CD4-positive, alpha-beta T cell (primary cell): ENCODE measurements around the gene TCF4. TPM values are rescaled to one million over a fixed set of nuclear protein-coding genes. Genes with fewer than 3 reads are reported as not detected.

Experiments
- ATAC-seq: fragments of 200-7000 bp; cut with Tn5 transposase; one replicate; pipeline ENCODE4 v1.10.0; 2022; ENCODE audit warnings: mild to moderate bottlenecking; ENCODE audit not compliant: poor library complexity
- CTCF ChIA-PET: fragments of 350-600 bp; sonication (Branson Sonifier 250); formaldehyde crosslinking; loops from one replicate; lab custom pipeline; 2021; ENCODE audit warnings: antibody characterized with exemption, inconsistent platforms; lab: Charles Lee
- POLR2A ChIA-PET: fragments of 350-600 bp; sonication (Branson Sonifier 250); formaldehyde crosslinking; loops from one replicate; lab custom pipeline; 2021; ENCODE audit warnings: antibody characterized with exemption, inconsistent platforms; lab: Charles Lee
- DNase-seq, 14 experiments: peaks; one replicate each; pipeline ENCODE4 v3.0.0-alpha.2; 2013 to 2020; ENCODE audit warnings: mixed read lengths in 2 of 14
- H3K27ac ChIP-seq, 2 donors: one replicate each; pipeline versions ENCODE4 v1.5.1 to v1.7.0; 2013; ENCODE audit warnings: low read length in 2 of 2, low read depth in 1 of 2, mild to moderate bottlenecking in 1 of 2
- H3K27me3 ChIP-seq, 2 experiments: 1 replicate in 1 of 2; 2 replicates in 1 of 2; pipeline versions ENCODE4 v1.6.1 to v1.7.0; 2013; ENCODE audit warnings: low read length in 2 of 2, control low read depth in 1 of 2, mild to moderate bottlenecking in 1 of 2, moderate library complexity in 1 of 2; ENCODE audit not compliant: insufficient read depth in 2 of 2, control insufficient read depth in 1 of 2
- H3K36me3 ChIP-seq: one replicate; pipeline ENCODE4 v1.6.1; 2013; ENCODE audit warnings: low read length, control low read depth; ENCODE audit not compliant: insufficient read depth
- H3K4me1 ChIP-seq: one replicate; pipeline ENCODE4 v1.6.1; 2013; ENCODE audit warnings: low read length, control low read depth; ENCODE audit not compliant: insufficient read depth
- H3K4me3 ChIP-seq: one replicate; pipeline ENCODE4 v1.5.1; 2013; ENCODE audit warnings: mild to moderate bottlenecking, low read length, moderate library complexity
- H3K9me3 ChIP-seq, 2 experiments: 1 replicate in 1 of 2; 2 replicates in 1 of 2; pipeline versions ENCODE4 v1.6.1 to v1.7.0; 2013; ENCODE audit warnings: low read length in 2 of 2, mild to moderate bottlenecking in 2 of 2, control low read depth in 1 of 2, moderate library complexity in 1 of 2; ENCODE audit not compliant: control insufficient read depth in 1 of 2, insufficient read depth in 1 of 2
- H3K27ac Mint-ChIP-seq: one replicate; pipeline ENCODE4 v1.8.0; 2020; ENCODE audit warnings: mixed read lengths
- H3K27me3 Mint-ChIP-seq: one replicate; pipeline ENCODE4 v1.8.0; 2021; ENCODE audit warnings: mixed read lengths
- H3K36me3 Mint-ChIP-seq: one replicate; pipeline ENCODE4 v1.8.0; 2021; ENCODE audit warnings: low read depth, mixed read lengths
- H3K4me1 Mint-ChIP-seq: one replicate; pipeline ENCODE4 v1.8.0; 2021; ENCODE audit warnings: low read depth, mixed read lengths
- H3K4me3 Mint-ChIP-seq: one replicate; pipeline ENCODE4 v1.8.0; 2020; ENCODE audit warnings: mild to moderate bottlenecking, mixed read lengths
- H3K9me3 Mint-ChIP-seq: one replicate; pipeline ENCODE4 v1.8.0; 2020; ENCODE audit warnings: mixed read lengths
- intact Hi-C, 2 experiments: fragments of 100-400 bp; cut with DNase I in 1 of 2; cut with micrococcal nuclease in 1 of 2; formaldehyde crosslinking; loops; one replicate each; pipeline versions ENCODE4 v1.15.1 to v1.9.0; 2023 to 2025; cut with DNase I, micrococcal nuclease
- total RNA-seq, 174 experiments: library from RNA in 2 of 174; stranded (reverse) in 2 of 174; gene quantifications; one replicate each; pipeline ENCODE4 v1.2.3 and lab custom pipeline; 2021 to 2026
- TF ChIP-seq, protein P1 (sequence below): fragments of 200-600 bp; IDR thresholded peaks from one replicate; pipeline ENCODE4 v1.8.0; 2022; ENCODE audit warnings: antibody characterized with exemption, mild to moderate bottlenecking

The TCF4 gene
- total RNA-seq, 2 experiments from 2014 or later = 3.0 to 3.2 TPM

DNA sequence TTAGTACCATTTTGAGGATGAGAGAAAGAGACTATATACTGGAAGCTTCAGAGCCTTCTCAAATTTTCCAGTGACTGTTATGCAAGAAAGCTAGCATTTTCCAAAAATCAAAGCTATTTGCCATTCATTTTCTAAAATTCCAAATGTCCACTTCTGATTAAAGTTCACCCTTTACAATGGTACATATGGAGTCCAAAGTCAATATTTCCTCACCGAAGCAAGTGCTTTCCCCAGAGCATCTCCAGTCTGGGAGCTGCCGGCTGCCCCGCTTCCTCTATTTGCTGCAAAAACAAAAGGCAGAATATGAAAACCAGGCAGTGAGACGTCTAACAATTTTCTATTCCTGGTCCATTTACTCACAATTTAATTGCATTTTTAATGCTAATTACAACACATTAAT lies 326.7 kb downstream of the TCF4 start:
- Histone ChIP-seq H3K9me3 (peaks cover 0 to 3% of the 10 kb centered on the region in 2 experiments), H3K4me3 (no peak overlapping the region), H3K36me3 (no peaks in the 10 kb centered on the region), H3K27ac (no peak overlapping the region), H3K27me3 (no peaks in the 10 kb centered on the region), H3K4me1 (no peaks in the 10 kb centered on the region)
- ATAC-seq (no peak), DNase-seq (no peak)
- intact Hi-C loops = no loop called here
- no peaks in the 10 kb centered on the region for H3K9me3 Mint-ChIP-seq
- H3K27ac Mint-ChIP-seq = no peak overlapping the region
- no peaks in the 10 kb centered on the region for H3K27me3 Mint-ChIP-seq
- H3K4me3 Mint-ChIP-seq = no peak overlapping the region
- H3K4me1 Mint-ChIP-seq = no peaks in the 10 kb centered on the region
- no peaks in the 10 kb centered on the region for H3K36me3 Mint-ChIP-seq
- POLR2A ChIA-PET = no interaction called here
- TF ChIP-seq, protein P1, sequence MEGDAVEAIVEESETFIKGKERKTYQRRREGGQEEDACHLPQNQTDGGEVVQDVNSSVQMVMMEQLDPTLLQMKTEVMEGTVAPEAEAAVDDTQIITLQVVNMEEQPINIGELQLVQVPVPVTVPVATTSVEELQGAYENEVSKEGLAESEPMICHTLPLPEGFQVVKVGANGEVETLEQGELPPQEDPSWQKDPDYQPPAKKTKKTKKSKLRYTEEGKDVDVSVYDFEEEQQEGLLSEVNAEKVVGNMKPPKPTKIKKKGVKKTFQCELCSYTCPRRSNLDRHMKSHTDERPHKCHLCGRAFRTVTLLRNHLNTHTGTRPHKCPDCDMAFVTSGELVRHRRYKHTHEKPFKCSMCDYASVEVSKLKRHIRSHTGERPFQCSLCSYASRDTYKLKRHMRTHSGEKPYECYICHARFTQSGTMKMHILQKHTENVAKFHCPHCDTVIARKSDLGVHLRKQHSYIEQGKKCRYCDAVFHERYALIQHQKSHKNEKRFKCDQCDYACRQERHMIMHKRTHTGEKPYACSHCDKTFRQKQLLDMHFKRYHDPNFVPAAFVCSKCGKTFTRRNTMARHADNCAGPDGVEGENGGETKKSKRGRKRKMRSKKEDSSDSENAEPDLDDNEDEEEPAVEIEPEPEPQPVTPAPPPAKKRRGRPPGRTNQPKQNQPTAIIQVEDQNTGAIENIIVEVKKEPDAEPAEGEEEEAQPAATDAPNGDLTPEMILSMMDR = no peak
- CTCF ChIA-PET = interaction anchor here (0.5 kb wide), 1 partner anchor 522 kb away, joined by 3 read pairs; no protein-coding TSS in a partner anchor

DNA sequence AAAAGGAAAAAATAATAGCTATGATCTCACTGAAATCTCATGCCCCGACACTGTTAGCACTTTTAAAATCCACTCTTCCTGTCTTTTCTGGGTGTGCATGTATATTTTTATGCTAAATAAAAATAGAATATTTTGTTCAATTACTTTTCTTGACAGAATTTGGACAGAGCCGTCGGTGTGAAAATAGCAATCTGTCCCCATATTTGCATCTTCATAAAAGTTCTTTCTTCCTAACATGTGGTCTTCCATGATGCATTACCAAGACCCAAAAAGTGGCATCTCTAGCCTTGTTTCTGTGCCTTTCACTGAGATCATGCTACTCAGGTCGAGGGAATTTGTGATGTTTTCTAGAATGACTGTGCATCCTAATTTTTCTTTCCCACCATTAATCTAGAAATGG lies 329.9 kb downstream of the TCF4 start:
- H3K36me3 Mint-ChIP-seq = no peaks in the 10 kb centered on the region
- CTCF ChIA-PET = interaction anchor here (0.6 kb wide), 1 partner anchor 31 kb away, joined by 3 read pairs; no protein-coding TSS in a partner anchor
- no peaks in the 10 kb centered on the region for H3K4me1 ChIP-seq
- H3K27ac Mint-ChIP-seq = no peak overlapping the region
- H3K9me3 Mint-ChIP-seq = no peaks in the 10 kb centered on the region
- no peak overlapping the region for H3K4me3 Mint-ChIP-seq
- POLR2A ChIA-PET = no interaction called here
- no peak for DNase-seq
- H3K27ac ChIP-seq = no peak overlapping the region
- no peak overlapping the region for H3K4me3 ChIP-seq
- no peaks in the 10 kb centered on the region for H3K4me1 Mint-ChIP-seq
- no peak for ATAC-seq
- H3K9me3 ChIP-seq = peaks cover 0 to 3% of the 10 kb centered on the region in 2 experiments
- H3K27me3 Mint-ChIP-seq = no peaks in the 10 kb centered on the region
- intact Hi-C loops = no loop called here
- no peaks in the 10 kb centered on the region for H3K27me3 ChIP-seq
- no peaks in the 10 kb centered on the region for H3K36me3 ChIP-seq
- TF ChIP-seq, protein P1 = no peak

DNA sequence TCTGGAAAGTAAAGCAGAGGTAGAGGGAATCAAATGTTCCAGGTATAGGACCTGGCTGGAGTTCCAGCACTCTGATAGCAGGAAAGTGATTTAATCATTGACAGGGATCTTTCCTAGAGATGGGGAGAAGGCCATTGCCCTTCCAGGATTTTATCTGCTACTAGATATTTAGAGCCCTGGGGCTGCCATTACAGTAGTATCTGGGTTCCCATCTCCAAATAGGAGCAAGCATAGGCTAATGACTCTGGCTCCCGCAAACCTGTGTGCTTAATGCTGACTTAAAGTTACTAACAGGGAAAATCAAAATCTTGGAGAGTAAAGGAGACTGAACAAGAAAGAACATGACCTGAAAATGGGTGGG lies 331.1 kb downstream of the TCF4 start:
- no peaks in the 10 kb centered on the region for H3K27me3 ChIP-seq
- Mint-ChIP-seq H3K27ac (no peak overlapping the region), H3K9me3 (no peaks in the 10 kb centered on the region), H3K4me3 (no peak overlapping the region), H3K36me3 (no peaks in the 10 kb centered on the region), H3K27me3 (no peaks in the 10 kb centered on the region), H3K4me1 (no peaks in the 10 kb centered on the region)
- no peaks in the 10 kb centered on the region for H3K4me1 ChIP-seq
- H3K4me3 ChIP-seq = no peak overlapping the region
- TF ChIP-seq, protein P1 = no peak
- no peak overlapping the region for H3K27ac ChIP-seq
- DNase-seq = no peak
- POLR2A ChIA-PET = no interaction called here
- ATAC-seq = no peak
- CTCF ChIA-PET = no interaction called here
- H3K9me3 ChIP-seq = peaks cover 0 to 3% of the 10 kb centered on the region in 2 experiments
- no peaks in the 10 kb centered on the region for H3K36me3 ChIP-seq
- intact Hi-C loops = no loop called here
